Type B pancreatic cell (in vitro differentiated cells): ENCODE measurements around the gene STARD6. TPM values are rescaled to one million over a fixed set of nuclear protein-coding genes. Genes with fewer than 3 reads are reported as not detected.
"Not testable (repeated sequence)": the region's sequence is repeated elsewhere in the genome, so short reads cannot be mapped to it uniquely, and the experiment has no call there.

Experiments
- DNase-seq: peaks from one replicate; pipeline ENCODE4 v3.0.0; 2021; ENCODE audit warnings: mixed read lengths; ENCODE audit not compliant: unreplicated experiment; ENCODE audit errors: extremely low spot score
- H3K27ac Mint-ChIP-seq: 2 replicates; pipeline ENCODE4 v1.8.0; 2021; ENCODE audit warnings: mild to moderate bottlenecking, mixed read lengths
- H3K27me3 Mint-ChIP-seq: 2 replicates; pipeline ENCODE4 v1.8.0; 2021; ENCODE audit warnings: mixed read lengths
- H3K36me3 Mint-ChIP-seq: 2 replicates; pipeline ENCODE4 v1.8.0; 2021; ENCODE audit warnings: mixed read lengths
- H3K4me1 Mint-ChIP-seq: one replicate; pipeline ENCODE4 v1.8.0; 2021; ENCODE audit warnings: mixed read lengths; ENCODE audit not compliant: unreplicated experiment
- H3K4me3 Mint-ChIP-seq: 2 replicates; pipeline ENCODE4 v1.8.0; 2021; ENCODE audit warnings: mild to moderate bottlenecking, mixed read lengths
- H3K9me3 Mint-ChIP-seq: 2 replicates; pipeline ENCODE4 v1.8.0; 2021; ENCODE audit warnings: mixed read lengths
- total RNA-seq: library from RNA; stranded (reverse); gene quantifications from 2 replicates; pipeline ENCODE4 v1.2.1, GENCODE V29; 2021; ENCODE audit warnings: low replicate concordance
- TF ChIP-seq, protein P1 (sequence below): fragments of 200-600 bp; sonication (generic); conservative IDR thresholded peaks from 2 replicates; pipeline ENCODE4 v1.5.0; 2021; ENCODE audit warnings: antibody characterized with exemption, mild to moderate bottlenecking

STARD6 gene
- total RNA-seq, 1 donor from 2014 or later = not detected

GRCh38 chr18:54316071-54316820 is 41.4 kb downstream of the STARD6 start:
- no peak for DNase-seq
- no peak overlapping the region for H3K27ac Mint-ChIP-seq
- no peaks in the 10 kb centered on the region for H3K36me3 Mint-ChIP-seq
- no peaks in the 10 kb centered on the region for H3K4me1 Mint-ChIP-seq
- TF ChIP-seq, protein P1, sequence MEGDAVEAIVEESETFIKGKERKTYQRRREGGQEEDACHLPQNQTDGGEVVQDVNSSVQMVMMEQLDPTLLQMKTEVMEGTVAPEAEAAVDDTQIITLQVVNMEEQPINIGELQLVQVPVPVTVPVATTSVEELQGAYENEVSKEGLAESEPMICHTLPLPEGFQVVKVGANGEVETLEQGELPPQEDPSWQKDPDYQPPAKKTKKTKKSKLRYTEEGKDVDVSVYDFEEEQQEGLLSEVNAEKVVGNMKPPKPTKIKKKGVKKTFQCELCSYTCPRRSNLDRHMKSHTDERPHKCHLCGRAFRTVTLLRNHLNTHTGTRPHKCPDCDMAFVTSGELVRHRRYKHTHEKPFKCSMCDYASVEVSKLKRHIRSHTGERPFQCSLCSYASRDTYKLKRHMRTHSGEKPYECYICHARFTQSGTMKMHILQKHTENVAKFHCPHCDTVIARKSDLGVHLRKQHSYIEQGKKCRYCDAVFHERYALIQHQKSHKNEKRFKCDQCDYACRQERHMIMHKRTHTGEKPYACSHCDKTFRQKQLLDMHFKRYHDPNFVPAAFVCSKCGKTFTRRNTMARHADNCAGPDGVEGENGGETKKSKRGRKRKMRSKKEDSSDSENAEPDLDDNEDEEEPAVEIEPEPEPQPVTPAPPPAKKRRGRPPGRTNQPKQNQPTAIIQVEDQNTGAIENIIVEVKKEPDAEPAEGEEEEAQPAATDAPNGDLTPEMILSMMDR = no peak
- no peaks in the 10 kb centered on the region for H3K27me3 Mint-ChIP-seq
- no peak overlapping the region for H3K4me3 Mint-ChIP-seq
- H3K9me3 Mint-ChIP-seq = no peaks in the 10 kb centered on the region

GRCh38 chr18:54309564-54309963 is 48.1 kb downstream of the STARD6 start:
- not testable (repeated sequence) for H3K4me3 Mint-ChIP-seq, H3K9me3 Mint-ChIP-seq, DNase-seq, H3K4me1 Mint-ChIP-seq, H3K27ac Mint-ChIP-seq, H3K36me3 Mint-ChIP-seq, H3K27me3 Mint-ChIP-seq

DNA sequence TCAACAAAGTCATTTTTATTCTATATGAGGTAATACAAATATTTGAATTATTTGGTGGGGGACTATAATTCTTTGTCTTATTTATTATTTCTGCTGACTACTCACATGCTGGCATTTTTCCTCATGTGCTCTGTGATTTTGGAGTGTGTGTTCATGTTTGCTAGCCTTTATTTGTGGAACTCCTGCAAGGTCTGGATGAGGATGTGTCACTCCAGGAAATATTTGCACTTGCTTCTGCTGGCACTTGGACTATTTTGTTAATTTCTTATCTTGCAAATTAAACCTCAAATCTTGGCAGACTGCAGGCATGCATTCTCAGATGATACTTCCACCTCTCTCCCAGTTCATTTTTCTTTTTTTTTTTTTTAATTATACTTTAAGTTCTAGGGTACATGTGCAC is 54.2 kb downstream of the STARD6 start:
- Mint-ChIP-seq H3K27ac (no peak overlapping the region), H3K9me3 (no peaks in the 10 kb centered on the region), H3K4me1 (no peaks in the 10 kb centered on the region), H3K27me3 (peaks cover 5% of the 10 kb centered on the region), H3K4me3 (no peak overlapping the region), H3K36me3 (no peaks in the 10 kb centered on the region)
- DNase-seq = no peak
- TF ChIP-seq, protein P1 = no peak

GRCh38 chr18:54298991-54299390 is 58.7 kb downstream of the STARD6 start:
- not testable (repeated sequence) for DNase-seq, H3K27ac Mint-ChIP-seq, H3K4me1 Mint-ChIP-seq, H3K27me3 Mint-ChIP-seq, H3K36me3 Mint-ChIP-seq, H3K9me3 Mint-ChIP-seq, H3K4me3 Mint-ChIP-seq

- no peak overlapping the region for H3K27ac Mint-ChIP-seq
- peaks cover 16% of the 10 kb centered on the region for H3K36me3 Mint-ChIP-seq
- H3K9me3 Mint-ChIP-seq = peaks cover 5% of the 10 kb centered on the region
- TF ChIP-seq, protein P1 = no peak
- no peaks in the 10 kb centered on the region for H3K27me3 Mint-ChIP-seq
- H3K4me1 Mint-ChIP-seq = no peaks in the 10 kb centered on the region
- H3K4me3 Mint-ChIP-seq = no peak overlapping the region
- no peak for DNase-seq
Observed at GRCh38 chr18:54296062-54296461, 61.6 kb downstream of the STARD6 start.

- no peak for DNase-seq
- Mint-ChIP-seq H3K36me3 (peaks cover 25% of the 10 kb centered on the region), H3K27ac (no peak overlapping the region), H3K27me3 (no peaks in the 10 kb centered on the region), H3K4me3 (no peak overlapping the region), H3K4me1 (no peaks in the 10 kb centered on the region), H3K9me3 (peaks cover 5% of the 10 kb centered on the region)
- TF ChIP-seq, protein P1 = no peak
Observed at GRCh38 chr18:54294274-54294673, 63.4 kb downstream of the STARD6 start.
